Measurements from ENCODE around the gene RHOV. TPM values are rescaled to one million over a fixed set of nuclear protein-coding genes. Genes with fewer than 3 reads are reported as not detected.

Gene RHOV
- total and polyA plus RNA-seq, 3 experiments from 2014 or later: 0.24 to 0.40 TPM; not detected in 1

DNA sequence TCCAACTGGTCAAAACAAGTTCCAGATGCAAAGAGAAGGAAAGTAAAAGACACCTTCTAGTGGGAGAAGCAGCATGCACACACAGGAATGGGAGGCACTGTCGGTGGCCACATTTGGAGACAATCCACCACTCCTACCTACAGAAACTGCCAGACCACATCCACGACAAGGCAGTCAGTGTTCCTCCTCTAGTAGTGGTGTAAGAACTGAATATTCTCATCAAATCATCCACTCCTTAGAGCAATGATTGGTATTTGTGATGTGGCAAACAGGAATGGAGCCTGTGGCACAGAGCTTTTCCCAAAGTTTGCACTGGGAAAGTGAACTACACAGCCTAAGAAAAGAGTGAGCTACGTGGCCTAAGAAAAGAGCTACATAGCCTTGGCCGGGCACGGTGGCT is 35.3 kb downstream of the RHOV start:
- Histone ChIP-seq H3K4me3 (ENCODE audit: low read length) (no peak overlapping the region), H3K9me3 (ENCODE audit: low read length) (no peaks in the 10 kb centered on the region), H3K27ac (ENCODE audit: low read depth, low read length) (no peak overlapping the region), H3K4me1 (ENCODE audit: insufficient read depth, low read length) (no peaks in the 10 kb centered on the region), H3K36me3 (ENCODE audit: insufficient read depth, low read length) (no peaks in the 10 kb centered on the region), H3K27me3 (ENCODE audit: insufficient read depth, low read length, poor library complexity, severe bottlenecking) (no peaks in the 10 kb centered on the region)
- H3K27ac Mint-ChIP-seq: no peak overlapping the region
- POLR2A ChIA-PET: no interaction called here
- CTCF ChIA-PET: interaction anchor here (1.7 kb wide), 1 partner anchor 20 kb away, joined by 7 read pairs; no protein-coding TSS in a partner anchor
- no peak overlapping the region for H3K4me3 Mint-ChIP-seq
- no peaks in the 10 kb centered on the region for H3K9me3 Mint-ChIP-seq
- peaks cover 7 to 11% of the 10 kb centered on the region in 2 donors for H3K27me3 Mint-ChIP-seq
- no peaks in the 10 kb centered on the region for H3K36me3 Mint-ChIP-seq
- DNase-seq: no peak
- peaks cover 0 to 5% (median 4%) of the 10 kb centered on the region in 3 donors for H3K4me1 Mint-ChIP-seq

DNA sequence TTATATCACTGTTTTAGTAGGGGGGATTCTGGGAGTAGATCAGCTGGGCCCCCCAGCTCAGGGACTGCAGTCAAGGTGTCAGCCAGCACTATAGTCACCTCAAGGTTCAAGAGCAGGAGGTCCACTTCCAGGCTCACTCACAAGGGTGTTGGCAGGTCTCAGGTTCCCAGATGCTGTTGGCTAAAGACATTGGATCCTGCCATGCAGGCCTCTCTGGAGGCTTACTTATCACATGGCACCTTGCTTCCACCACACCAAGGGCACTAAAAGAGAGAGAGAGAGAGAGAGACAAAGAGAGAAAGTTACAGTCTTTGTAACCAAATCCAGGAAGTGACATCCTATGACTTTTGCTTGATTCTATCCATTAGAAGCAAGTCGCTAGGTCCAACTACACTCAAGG is 38.0 kb downstream of the RHOV start:
- Mint-ChIP-seq H3K4me3 (no peak overlapping the region), H3K27me3 (no peaks in the 10 kb centered on the region), H3K9me3 (no peaks in the 10 kb centered on the region), H3K36me3 (no peaks in the 10 kb centered on the region), H3K27ac (peak overlapping the region in 1 of 8 donors; percentile 63), H3K4me1 (no peaks in the 10 kb centered on the region)
- no peaks in the 10 kb centered on the region for H3K4me1 ChIP-seq (ENCODE audit: insufficient read depth, low read length)
- no peaks in the 10 kb centered on the region for H3K9me3 ChIP-seq (ENCODE audit: low read length)
- H3K27ac ChIP-seq (ENCODE audit: low read depth, low read length): no peak overlapping the region
- no peaks in the 10 kb centered on the region for H3K36me3 ChIP-seq (ENCODE audit: insufficient read depth, low read length)
- ChIA-PET CTCF (interaction anchor here (1.4 kb wide), 1 partner anchor 21 kb away, joined by 4 read pairs; no protein-coding TSS in a partner anchor), POLR2A (no interaction called here)
- H3K4me3 ChIP-seq (ENCODE audit: low read length): no peak overlapping the region
- no peaks in the 10 kb centered on the region for H3K27me3 ChIP-seq (ENCODE audit: insufficient read depth, low read length, poor library complexity, severe bottlenecking)
- no peak for DNase-seq

DNA sequence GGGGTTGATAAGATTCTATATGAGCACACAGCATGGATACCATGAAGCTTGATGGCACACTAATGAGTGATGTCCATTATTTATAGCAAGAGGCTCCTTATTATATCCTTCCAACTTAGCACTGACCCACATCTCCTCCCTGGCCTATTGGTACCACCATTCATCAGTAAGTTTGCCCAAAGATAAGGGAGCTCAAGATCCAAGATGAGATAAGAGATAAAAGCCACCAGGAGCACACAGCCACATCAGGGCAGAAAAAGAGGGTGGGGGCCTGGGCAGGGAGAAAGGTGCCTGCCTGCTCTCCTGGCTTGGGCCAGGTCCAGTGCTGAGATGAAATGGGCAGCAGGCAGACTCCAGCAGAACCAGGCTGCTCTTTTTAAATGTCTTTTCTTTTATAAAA is 41.1 kb downstream of the RHOV start:
- POLR2A ChIA-PET: interaction anchor here (0.6 kb wide), 1 partner anchor 11 kb away, joined by 3 read pairs; no protein-coding TSS in a partner anchor
- DNase-seq: no peak
- H3K27ac Mint-ChIP-seq: no peak overlapping the region

DNA sequence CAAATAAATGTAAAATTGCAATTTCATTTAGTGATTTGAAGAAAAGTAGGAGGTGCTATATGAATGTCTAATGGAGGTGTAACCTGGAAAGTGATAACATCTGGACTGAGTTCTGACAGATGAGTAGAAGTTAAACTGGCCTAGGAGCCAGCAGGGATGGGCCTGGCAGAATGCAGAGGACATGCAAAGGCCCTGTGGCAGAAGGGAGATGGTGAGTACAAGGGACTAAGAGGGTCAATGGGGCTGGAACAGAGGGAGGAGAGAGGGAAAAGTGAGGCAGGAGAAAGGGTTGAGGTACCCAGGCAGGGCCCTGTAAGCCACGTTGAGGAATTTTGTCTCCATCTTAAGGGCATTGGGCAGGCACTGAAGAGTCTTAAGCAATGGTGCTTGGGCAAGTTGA is 42.2 kb downstream of the RHOV start:
- CTCF ChIA-PET: no interaction called here
- Histone ChIP-seq H3K4me1 (ENCODE audit: insufficient read depth, low read length) (no peaks in the 10 kb centered on the region), H3K36me3 (ENCODE audit: insufficient read depth, low read length) (no peaks in the 10 kb centered on the region), H3K9me3 (ENCODE audit: low read length) (no peaks in the 10 kb centered on the region), H3K4me3 (ENCODE audit: low read length) (no peak overlapping the region), H3K27me3 (ENCODE audit: insufficient read depth, low read length, poor library complexity, severe bottlenecking) (no peaks in the 10 kb centered on the region), H3K27ac (ENCODE audit: low read depth, low read length) (no peak overlapping the region)
- DNase-seq: no peak
- Mint-ChIP-seq H3K9me3 (no peaks in the 10 kb centered on the region), H3K36me3 (no peaks in the 10 kb centered on the region), H3K27ac (no peak overlapping the region), H3K27me3 (peaks cover 0 to 4% of the 10 kb centered on the region in 2 donors), H3K4me1 (no peaks in the 10 kb centered on the region), H3K4me3 (no peak overlapping the region)
- POLR2A ChIA-PET: no interaction called here

More for the DNA sequence above, 41.1 kb downstream of the RHOV start:
- Mint-ChIP-seq H3K27me3 (peaks cover 0 to 4% of the 10 kb centered on the region in 2 donors), H3K36me3 (no peaks in the 10 kb centered on the region), H3K9me3 (no peaks in the 10 kb centered on the region), H3K4me3 (no peak overlapping the region), H3K4me1 (no peaks in the 10 kb centered on the region)
- Histone ChIP-seq H3K36me3 (ENCODE audit: insufficient read depth, low read length) (no peaks in the 10 kb centered on the region), H3K4me3 (ENCODE audit: low read length) (no peak overlapping the region), H3K27me3 (ENCODE audit: insufficient read depth, low read length, poor library complexity, severe bottlenecking) (no peaks in the 10 kb centered on the region), H3K27ac (ENCODE audit: low read depth, low read length) (no peak overlapping the region), H3K9me3 (ENCODE audit: low read length) (no peaks in the 10 kb centered on the region), H3K4me1 (ENCODE audit: insufficient read depth, low read length) (no peaks in the 10 kb centered on the region)
- CTCF ChIA-PET: no interaction called here

DNA sequence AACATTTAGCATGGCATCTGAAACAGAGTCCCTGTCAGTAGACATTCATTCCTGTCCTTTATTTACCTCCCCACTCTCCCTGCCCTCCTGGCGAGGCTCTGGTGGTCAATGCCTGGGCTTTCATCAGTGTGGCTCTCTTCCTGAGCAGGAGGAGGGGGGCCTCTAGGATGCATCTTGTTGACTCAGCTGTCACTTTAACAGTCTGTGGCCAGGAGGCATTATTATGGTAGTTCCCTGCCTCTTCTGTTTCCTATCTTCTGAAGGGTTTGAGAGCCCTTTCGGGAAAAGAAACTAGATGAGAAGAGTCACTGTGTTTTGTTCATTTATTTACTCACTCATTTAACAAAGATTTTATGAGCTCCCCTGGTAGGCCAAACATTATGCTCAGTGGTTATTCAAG is 43.1 kb downstream of the RHOV start:
- H3K27me3 ChIP-seq (ENCODE audit: insufficient read depth, low read length, poor library complexity, severe bottlenecking): no peaks in the 10 kb centered on the region
- H3K4me3 ChIP-seq (ENCODE audit: low read length): no peak overlapping the region
- Mint-ChIP-seq H3K9me3 (no peaks in the 10 kb centered on the region), H3K27me3 (peaks cover 0 to 4% of the 10 kb centered on the region in 2 donors), H3K36me3 (no peaks in the 10 kb centered on the region), H3K4me3 (no peak overlapping the region), H3K27ac (no peak overlapping the region), H3K4me1 (no peaks in the 10 kb centered on the region)
- no peaks in the 10 kb centered on the region for H3K4me1 ChIP-seq (ENCODE audit: insufficient read depth, low read length)
- DNase-seq: no peak
- H3K9me3 ChIP-seq (ENCODE audit: low read length): no peaks in the 10 kb centered on the region
- no peaks in the 10 kb centered on the region for H3K36me3 ChIP-seq (ENCODE audit: insufficient read depth, low read length)
- CTCF ChIA-PET: no interaction called here
- POLR2A ChIA-PET: no interaction called here
- H3K27ac ChIP-seq (ENCODE audit: low read depth, low read length): no peak overlapping the region

DNA sequence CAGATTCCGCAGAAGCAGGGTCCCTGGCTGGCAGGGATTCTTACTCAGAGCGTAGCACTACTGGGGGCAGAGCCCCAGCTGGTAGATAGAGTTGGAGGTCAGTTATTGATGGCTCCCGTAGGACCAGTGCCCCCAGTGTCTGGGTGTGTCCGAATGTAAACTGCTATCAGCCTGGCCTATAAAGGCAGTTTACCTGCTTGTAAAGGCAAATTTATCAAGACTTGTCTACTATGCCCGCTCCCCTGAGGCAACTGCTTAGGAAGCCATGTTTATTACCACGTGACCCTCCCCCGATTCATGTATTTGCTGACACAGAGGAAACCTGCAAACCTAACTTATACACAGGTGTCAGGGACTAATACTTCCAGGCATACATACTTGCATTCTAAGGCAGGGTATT is 44.9 kb downstream of the RHOV start:
- Histone ChIP-seq H3K4me1 (ENCODE audit: insufficient read depth, low read length) (no peaks in the 10 kb centered on the region), H3K9me3 (ENCODE audit: low read length) (no peaks in the 10 kb centered on the region), H3K4me3 (ENCODE audit: low read length) (no peak overlapping the region), H3K27me3 (ENCODE audit: insufficient read depth, low read length, poor library complexity, severe bottlenecking) (no peaks in the 10 kb centered on the region), H3K27ac (ENCODE audit: low read depth, low read length) (no peak overlapping the region), H3K36me3 (ENCODE audit: insufficient read depth, low read length) (no peaks in the 10 kb centered on the region)
- Mint-ChIP-seq H3K4me3 (no peak overlapping the region), H3K9me3 (no peaks in the 10 kb centered on the region), H3K4me1 (no peaks in the 10 kb centered on the region), H3K27ac (peak overlapping the region in 1 of 8 donors; percentile 92), H3K27me3 (peaks cover 0 to 8% of the 10 kb centered on the region in 2 donors), H3K36me3 (no peaks in the 10 kb centered on the region)
- CTCF ChIA-PET: no interaction called here
- no peak for DNase-seq
- POLR2A ChIA-PET: interaction anchor here (0.5 kb wide), 1 partner anchor 23 kb away, joined by 7 read pairs; no protein-coding TSS in a partner anchor

DNA sequence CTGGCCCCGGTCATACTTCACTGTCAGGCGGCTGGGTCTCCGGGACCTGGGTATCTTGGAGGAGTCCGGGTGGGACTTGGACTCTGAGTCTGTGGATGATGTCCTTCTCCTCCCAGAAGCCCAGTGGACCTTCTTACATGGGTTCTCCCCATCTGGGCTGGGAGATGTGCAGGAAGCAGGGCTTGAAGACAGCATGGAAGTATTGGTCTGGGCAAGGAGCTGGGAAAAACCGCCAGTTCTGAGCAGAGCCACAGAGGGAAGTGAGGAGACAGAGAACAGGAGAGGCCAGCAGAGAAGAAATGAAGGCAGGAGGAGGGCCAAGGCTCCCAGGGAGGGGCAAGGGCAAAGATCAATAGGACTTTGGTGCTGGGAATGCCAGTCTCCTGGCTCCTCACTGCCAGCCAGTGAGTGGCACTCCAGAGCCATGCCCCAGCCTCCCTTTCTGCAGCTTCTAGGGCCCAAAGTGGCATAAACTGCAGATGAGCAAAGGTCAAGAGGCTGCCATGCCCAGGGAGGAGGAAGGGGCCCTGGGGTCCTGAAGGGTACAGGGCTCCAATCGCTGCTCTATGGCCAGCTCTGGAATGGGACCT is 45.5 kb downstream of the RHOV start, which contains the start of gene PPP1R14D:
TSS of gene PPP1R14D (minus strand) at position 262 of the 590 bp plus-strand sequence. CDS start at position 195, 67 bp downstream.
- ChIA-PET CTCF (no interaction called here), POLR2A (interaction anchor here (0.5 kb wide), 1 partner anchor 22 kb away, joined by 7 read pairs; no protein-coding TSS in a partner anchor)
- no peak for DNase-seq
- peak within 1 kb of the TSS in 1 of 8 donors; percentile 92 for H3K27ac Mint-ChIP-seq
- no peak within 1 kb of the TSS for H3K4me3 ChIP-seq (ENCODE audit: low read length)
- no peak within 1 kb of the TSS for H3K27ac ChIP-seq (ENCODE audit: low read depth, low read length)
- peaks cover 0 to 11% of the 10 kb centered on the region in 2 donors for H3K27me3 Mint-ChIP-seq
- H3K4me3 Mint-ChIP-seq: no peak within 1 kb of the TSS
- no peaks in the 10 kb centered on the region for H3K9me3 Mint-ChIP-seq
- no peaks in the 10 kb centered on the region for H3K4me1 ChIP-seq (ENCODE audit: insufficient read depth, low read length)
- no peaks in the 10 kb centered on the region for H3K27me3 ChIP-seq (ENCODE audit: insufficient read depth, low read length, poor library complexity, severe bottlenecking)
- no peaks in the 10 kb centered on the region for H3K9me3 ChIP-seq (ENCODE audit: low read length)
- no peaks in the 10 kb centered on the region for H3K36me3 ChIP-seq (ENCODE audit: insufficient read depth, low read length)
- H3K36me3 Mint-ChIP-seq: no peaks in the 10 kb centered on the region
- no peaks in the 10 kb centered on the region for H3K4me1 Mint-ChIP-seq

DNA sequence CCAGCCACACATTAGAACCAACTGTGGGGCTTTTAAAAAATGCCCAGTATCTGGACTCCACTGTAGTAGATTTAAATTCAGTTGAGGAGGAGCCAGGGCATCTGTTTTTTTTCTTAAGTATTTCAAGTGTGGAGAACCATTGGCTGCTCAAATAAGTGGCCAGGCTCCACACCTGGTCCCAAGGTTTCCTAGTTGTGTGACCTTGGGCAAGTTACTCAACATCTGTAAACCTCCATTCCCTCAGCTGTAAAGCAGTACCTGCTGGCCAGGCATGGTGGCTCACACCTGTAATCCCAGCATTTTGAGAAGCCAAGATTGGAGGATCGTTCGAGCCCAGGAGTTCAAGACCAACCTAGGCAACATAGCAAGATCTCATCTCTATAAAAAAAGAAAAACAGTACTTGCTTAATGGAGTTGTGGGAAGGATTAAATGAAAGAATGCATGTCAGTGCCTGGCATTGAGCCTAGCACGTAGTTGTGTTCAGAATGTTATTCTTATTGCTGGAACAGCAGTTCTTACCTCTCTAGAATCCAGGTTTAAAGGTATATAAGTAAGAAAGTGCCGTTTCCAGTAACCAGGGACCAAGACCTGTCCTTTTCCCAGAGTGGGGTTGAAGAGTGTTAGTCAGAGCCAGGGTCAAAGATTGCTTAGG is 47.5 kb downstream of the RHOV start:
- CTCF ChIA-PET: no interaction called here
- H3K4me1 Mint-ChIP-seq: no peaks in the 10 kb centered on the region
- no peaks in the 10 kb centered on the region for H3K9me3 Mint-ChIP-seq
- Histone ChIP-seq H3K36me3 (ENCODE audit: insufficient read depth, low read length) (no peaks in the 10 kb centered on the region), H3K4me3 (ENCODE audit: low read length) (no peak overlapping the region), H3K27ac (ENCODE audit: low read depth, low read length) (no peak overlapping the region), H3K9me3 (ENCODE audit: low read length) (no peaks in the 10 kb centered on the region), H3K4me1 (ENCODE audit: insufficient read depth, low read length) (no peaks in the 10 kb centered on the region), H3K27me3 (ENCODE audit: insufficient read depth, low read length, poor library complexity, severe bottlenecking) (no peaks in the 10 kb centered on the region)
- H3K36me3 Mint-ChIP-seq: no peaks in the 10 kb centered on the region
- peaks cover 0 to 15% of the 10 kb centered on the region in 2 donors for H3K27me3 Mint-ChIP-seq
- no peak overlapping the region for H3K27ac Mint-ChIP-seq
- POLR2A ChIA-PET: no interaction called here
- H3K4me3 Mint-ChIP-seq: no peak overlapping the region
- DNase-seq: no peak
